Endothelial cell of umbilical vein (primary cell): ENCODE measurements around the gene TMEM252. TPM values are rescaled to one million over a fixed set of nuclear protein-coding genes. Genes with fewer than 3 reads are reported as not detected.

Experiments used
- Bru-seq: library from RNA; stranded (reverse); fragments of 400-500 nt; gene quantifications from one replicate; lab custom pipeline; 2021; lab: Mats Ljungman, UMichigan
- BruChase-seq, 2 experiments: library from RNA; stranded (reverse); fragments of 400-500 nt; gene quantifications; one replicate each; lab custom pipeline; 2021; lab: Mats Ljungman, UMichigan
- BruUV-seq: library from RNA; stranded (reverse); fragments of 400-500 nt; replicated peaks from 2 replicates; lab custom pipeline; 2021; lab: Mats Ljungman, UMichigan
- CTCF ChIA-PET: fragments of 300-600, 350-600 bp; sonication (Branson Sonifier 250); formaldehyde crosslinking; loops from one replicate; lab custom pipeline; 2021; ENCODE audit warnings: antibody characterized with exemption, inconsistent platforms; lab: Charles Lee
- POLR2A ChIA-PET: fragments of 300-600, 350-600 bp; sonication (Branson Sonifier 250); formaldehyde crosslinking; loops from one replicate; lab custom pipeline; 2021; ENCODE audit warnings: antibody characterized with exemption, inconsistent platforms; lab: Charles Lee
- DNase-seq: peaks from one replicate; pipeline ENCODE4 v3.0.0-alpha.2; 2011; ENCODE audit warnings: low read depth, low spot score
- FAIRE-seq: peaks from 2 replicates; lab custom pipeline; 2011; peaks lifted over from hg19 to GRCh38; lab: Jason Lieb, UNC
- H2AFZ ChIP-seq: 2 replicates; pipeline ENCODE4 v1.6.0; 2012; ENCODE audit warnings: low read depth, low read length, control low read depth, inconsistent platforms
- H3K27ac ChIP-seq: 2 replicates; pipeline ENCODE4 v1.5.1; 2011; ENCODE audit warnings: low read depth, mild to moderate bottlenecking, control low read depth, low read length, moderate library complexity; ENCODE audit not compliant: insufficient read depth
- H3K27me3 ChIP-seq, 2 experiments: 2 replicates each; pipeline versions ENCODE4 v1.6.0 to v1.6.1; 2011; ENCODE audit warnings: low read length in 2 of 2, mixed read lengths in 1 of 2; ENCODE audit not compliant: control insufficient read depth in 2 of 2, insufficient read depth in 2 of 2
- H3K36me3 ChIP-seq, 2 experiments: 2 replicates in 1 of 2; 3 replicates in 1 of 2; pipeline ENCODE4 v1.5.1; 2011; ENCODE audit warnings: low read length in 2 of 2, mild to moderate bottlenecking in 1 of 2, moderate library complexity in 1 of 2; ENCODE audit not compliant: control insufficient read depth in 2 of 2, insufficient read depth in 2 of 2; ENCODE audit errors: extremely low read depth in 1 of 2
- H3K4me1 ChIP-seq: 3 replicates; pipeline ENCODE4 v1.5.1; 2011; ENCODE audit warnings: mild to moderate bottlenecking, low read length; ENCODE audit not compliant: control insufficient read depth, insufficient read depth; ENCODE audit errors: extremely low read depth
- H3K4me2 ChIP-seq: 2 replicates; pipeline ENCODE4 v1.6.1; 2011; ENCODE audit warnings: low read length, control low read depth, mixed read lengths; ENCODE audit not compliant: insufficient read depth
- H3K4me3 ChIP-seq, 3 experiments: fragments of 200-600 bp in 1 of 3; sonication (generic), shearing (Covaris generic) in 1 of 3; replicated peaks in 1 of 3; 2 replicates each; pipeline ENCODE4 v1.5.1; 2011 to 2016; ENCODE audit warnings: control low read depth in 3 of 3, low read length in 3 of 3, mild to moderate bottlenecking in 2 of 3, inconsistent platforms in 1 of 3, low read depth in 1 of 3, moderate library complexity in 1 of 3; ENCODE audit not compliant: insufficient read depth in 1 of 3
- H3K79me2 ChIP-seq: 2 replicates; pipeline ENCODE4 v1.6.0; 2012; ENCODE audit warnings: low read length, inconsistent platforms; ENCODE audit not compliant: control insufficient read depth, insufficient read depth
- H3K9ac ChIP-seq: replicated peaks from 2 replicates; pipeline ENCODE3; 2011; ENCODE audit warnings: low read length, control low read depth; ENCODE audit not compliant: insufficient read depth; ENCODE audit errors: extremely low read depth
- H3K9me1 ChIP-seq: replicated peaks from 3 replicates; pipeline ENCODE4 v1.6.0; 2011; ENCODE audit warnings: mild to moderate bottlenecking, low read length; ENCODE audit not compliant: control insufficient read depth, insufficient read depth; ENCODE audit errors: extremely low read depth
- H3K9me3 ChIP-seq: replicated peaks from 2 replicates; pipeline ENCODE4 v1.5.1; 2012; ENCODE audit warnings: low read length, inconsistent platforms; ENCODE audit not compliant: control insufficient read depth, insufficient read depth
- H4K20me1 ChIP-seq: replicated peaks from 2 replicates; pipeline ENCODE3; 2011; ENCODE audit warnings: mild to moderate bottlenecking, low read length; ENCODE audit not compliant: control insufficient read depth, insufficient read depth; ENCODE audit errors: extremely low read depth
- CTCF ChIP-seq, 2 donors: IDR thresholded peaks; 1 replicate in 1 of 2; 2 replicates in 1 of 2; pipeline ENCODE4 v1.5.1; 2011; ENCODE audit warnings: low read length in 2 of 2, mild to moderate bottlenecking in 2 of 2, moderate library complexity in 2 of 2, control low read depth in 1 of 2, inconsistent platforms in 1 of 2, low read depth in 1 of 2; ENCODE audit not compliant: insufficient read depth in 1 of 2; ENCODE audit errors: extremely low read depth in 1 of 2
- FOS ChIP-seq: IDR thresholded peaks from 2 replicates; pipeline ENCODE4 v1.6.1; 2011; ENCODE audit warnings: mild to moderate bottlenecking, low read length, moderate library complexity, borderline replicate concordance; ENCODE audit not compliant: insufficient read depth
- JUN ChIP-seq: IDR thresholded peaks from 2 replicates; pipeline ENCODE4 v1.6.1; 2011; ENCODE audit warnings: borderline replicate concordance, low read depth; ENCODE audit not compliant: insufficient read length, insufficient read depth
- MYC ChIP-seq: IDR thresholded peaks from one replicate; pipeline ENCODE4 v1.6.1; 2011; ENCODE audit warnings: mild to moderate bottlenecking, low read depth, low read length
- POLR2AphosphoS5 ChIP-seq: IDR thresholded peaks from 2 replicates; pipeline ENCODE4 v1.6.1; 2012; ENCODE audit warnings: low read depth, mild to moderate bottlenecking, control low read depth, low read length, moderate library complexity; ENCODE audit not compliant: insufficient read depth
- dilution Hi-C: fragments of 300-500 bp; cut with MboI; formaldehyde crosslinking; loops from one replicate; pipeline ENCODE4 v1.15.0; 2019; ENCODE audit warnings: low sequenced_read_pairs; ENCODE audit not compliant: extremely low pct_ligation_motif_present
- intact Hi-C: fragments of 100-400 bp; cut with micrococcal nuclease; formaldehyde crosslinking; loops from one replicate; pipeline ENCODE4 v1.10.0; 2022
- long read RNA-seq: library from polyadenylated mRNA; stranded (forward); transcript quantifications from one replicate; pipeline ENCODE4 v2.0.0, GENCODE V29; 2021
- polyA minus RNA-seq, 3 experiments: library from RNA; depleted of rRNA, polyadenylated mRNA; stranded (reverse); fragments of >200 nt; gene quantifications; 1 replicate in 1 of 3; 2 replicates in 2 of 3; pipeline ENCODE4 v1.2.3, GENCODE V29; 2011
- polyA plus RNA-seq, 4 experiments: library from polyadenylated mRNA; depleted of rRNA in 3 of 4; stranded (reverse) in 3 of 4; unstranded in 1 of 4; fragments of >200 nt; gene quantifications; 2 replicates each; pipeline versions ENCODE4 v1.2.1 to v1.2.3, GENCODE V29; 2011 to 2012; ENCODE audit warnings: missing spikeins in 1 of 4
- total RNA-seq: library from RNA; stranded (reverse); gene quantifications from 2 replicates; pipeline ENCODE4 v1.2.3, GENCODE V29; 2021

Gene TMEM252, protein sequence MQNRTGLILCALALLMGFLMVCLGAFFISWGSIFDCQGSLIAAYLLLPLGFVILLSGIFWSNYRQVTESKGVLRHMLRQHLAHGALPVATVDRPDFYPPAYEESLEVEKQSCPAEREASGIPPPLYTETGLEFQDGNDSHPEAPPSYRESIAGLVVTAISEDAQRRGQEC
- total RNA-seq: not detected in 2 replicates
- not detected in 2 replicates for polyA plus RNA-seq
- not detected in 2 replicates for polyA plus RNA-seq (2011; cell fraction: cytosol; rRNA removed)
- not detected in 2 replicates for polyA plus RNA-seq (2011; cell fraction: nucleus; rRNA removed)
- not detected in 2 replicates for polyA plus RNA-seq (2012)
- not detected in 2 replicates for polyA minus RNA-seq
- not detected for polyA minus RNA-seq (2011; cell fraction: cytosol; rRNA and poly(A)+ RNA removed)
- not detected in 2 replicates for polyA minus RNA-seq (2011; cell fraction: nucleus; rRNA and poly(A)+ RNA removed)
- Bru-seq, nascent RNA: not detected
- not detected for BruChase-seq, experiment 1, labeled RNA remaining after a 6-hour chase
- BruChase-seq, experiment 2, labeled RNA remaining after a 2-hour chase: not detected
- long read RNA-seq: 0 reads

GRCh38 chr9:68540712-68541535 is at the start of gene TMEM252:
TMEM252 (minus strand) TSS chr9:68540883; CDS start chr9:68540814, 69 bp downstream.
- POLR2A ChIA-PET: no interaction called here
- H3K9me1 ChIP-seq: no peaks in the 10 kb centered on the region
- no peaks in the 10 kb centered on the region for H4K20me1 ChIP-seq
- intact Hi-C loops (no loop called here), dilution Hi-C loops (no loop called here)
- H3K9me3 ChIP-seq: no peaks in the 10 kb centered on the region
- H2AFZ ChIP-seq: no peak within 1 kb of the TSS
- no peaks in the 10 kb centered on the region for H3K79me2 ChIP-seq
- H3K4me3 ChIP-seq: no peak within 1 kb of the TSS
- no peaks in the 10 kb centered on the region for H3K36me3 ChIP-seq
- H3K27me3 ChIP-seq: no peaks in the 10 kb centered on the region
- no TSS peak for BruUV-seq
- no peak within 1 kb of the TSS for H3K4me2 ChIP-seq
- H3K9ac ChIP-seq: no peak within 1 kb of the TSS
- no peak for DNase-seq
- H3K27ac ChIP-seq: no peak within 1 kb of the TSS
- no peak for FAIRE-seq
- CTCF ChIA-PET: interaction anchor here (1.7 kb wide), 1 partner anchor 20 kb away, joined by 6 read pairs; no protein-coding TSS in a partner anchor
- TF ChIP-seq POLR2AphosphoS5 (no peak), MYC (no peak), FOS (no peak), JUN (no peak), CTCF (IDR thresholded peaks at IDR 0.05; ENCODE audit: extremely low read depth in 1 of 2, insufficient read depth in 1 of 2, low read depth in 1 of 2, low read length in 2 of 2) (no peak)
- H3K4me1 ChIP-seq: no peaks in the 10 kb centered on the region
